NCI-H2171 treated with DMSO at 0.1 percent for 48 hours (cell line): ENCODE data around the gene SPAG4.

Source experiments
- DNase-seq: peaks from one replicate; lab custom pipeline; 2025; lab: John Stamatoyannopoulos, UW

Gene SPAG4

DNA sequence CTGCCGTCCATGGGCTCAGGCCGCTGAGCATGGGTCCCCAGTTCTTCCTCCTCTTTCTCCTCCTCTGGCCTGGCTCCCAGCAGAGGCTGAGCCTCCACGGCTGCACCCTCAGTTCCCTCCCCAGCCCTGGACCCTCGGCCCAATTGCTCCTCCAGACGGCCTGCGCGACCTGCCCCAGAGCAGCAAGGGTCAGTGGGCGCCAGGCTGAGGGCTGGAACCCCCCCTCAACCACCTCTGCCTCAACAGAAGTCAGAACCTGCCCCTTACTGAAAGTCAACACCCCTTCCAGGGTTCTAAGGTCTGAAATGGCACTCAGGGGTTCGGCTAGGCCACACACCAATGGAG lies 15.9 kb upstream of the SPAG4 start:
- DNase-seq: no peak

DNA sequence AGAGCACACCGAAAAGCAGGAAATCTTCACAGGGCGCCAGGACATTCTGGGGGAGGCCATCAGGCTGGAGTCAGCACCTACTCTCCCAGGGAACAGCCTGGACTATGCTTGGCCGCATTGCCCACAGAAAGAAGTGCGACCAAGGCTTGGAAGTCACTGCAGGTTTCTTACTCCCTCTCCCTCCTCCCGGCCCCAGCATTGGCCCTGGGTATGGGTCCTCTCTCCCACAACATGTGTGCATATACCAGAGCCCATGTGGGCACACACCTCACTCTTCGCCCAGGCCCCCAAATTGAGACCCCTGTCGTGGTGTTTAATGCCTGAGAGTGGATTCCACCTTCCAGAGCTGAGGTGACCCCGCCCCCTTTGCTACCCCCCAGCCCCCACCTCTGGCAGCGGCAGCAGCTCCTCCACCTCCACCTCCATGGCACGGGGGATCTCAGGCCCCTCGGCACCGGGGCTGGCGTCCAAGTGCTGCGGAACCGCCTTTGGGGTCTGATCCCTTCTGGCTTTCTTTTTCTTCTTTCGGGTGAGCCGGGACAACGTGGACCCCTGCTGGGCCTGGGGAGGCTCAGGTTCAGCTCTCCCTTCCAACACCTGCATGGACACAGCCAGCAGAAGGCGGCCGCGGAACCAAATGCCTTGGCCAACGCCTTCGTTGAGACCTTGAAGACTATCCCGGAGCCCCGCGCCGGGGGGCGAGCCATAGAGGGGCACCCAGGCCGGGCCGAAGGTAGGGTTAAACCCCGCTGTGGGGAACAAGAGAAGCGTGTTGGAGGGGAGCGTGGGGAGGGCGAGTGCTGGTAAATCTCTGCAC lies 15.2 kb upstream of the SPAG4 start:
- no peak for DNase-seq

DNA sequence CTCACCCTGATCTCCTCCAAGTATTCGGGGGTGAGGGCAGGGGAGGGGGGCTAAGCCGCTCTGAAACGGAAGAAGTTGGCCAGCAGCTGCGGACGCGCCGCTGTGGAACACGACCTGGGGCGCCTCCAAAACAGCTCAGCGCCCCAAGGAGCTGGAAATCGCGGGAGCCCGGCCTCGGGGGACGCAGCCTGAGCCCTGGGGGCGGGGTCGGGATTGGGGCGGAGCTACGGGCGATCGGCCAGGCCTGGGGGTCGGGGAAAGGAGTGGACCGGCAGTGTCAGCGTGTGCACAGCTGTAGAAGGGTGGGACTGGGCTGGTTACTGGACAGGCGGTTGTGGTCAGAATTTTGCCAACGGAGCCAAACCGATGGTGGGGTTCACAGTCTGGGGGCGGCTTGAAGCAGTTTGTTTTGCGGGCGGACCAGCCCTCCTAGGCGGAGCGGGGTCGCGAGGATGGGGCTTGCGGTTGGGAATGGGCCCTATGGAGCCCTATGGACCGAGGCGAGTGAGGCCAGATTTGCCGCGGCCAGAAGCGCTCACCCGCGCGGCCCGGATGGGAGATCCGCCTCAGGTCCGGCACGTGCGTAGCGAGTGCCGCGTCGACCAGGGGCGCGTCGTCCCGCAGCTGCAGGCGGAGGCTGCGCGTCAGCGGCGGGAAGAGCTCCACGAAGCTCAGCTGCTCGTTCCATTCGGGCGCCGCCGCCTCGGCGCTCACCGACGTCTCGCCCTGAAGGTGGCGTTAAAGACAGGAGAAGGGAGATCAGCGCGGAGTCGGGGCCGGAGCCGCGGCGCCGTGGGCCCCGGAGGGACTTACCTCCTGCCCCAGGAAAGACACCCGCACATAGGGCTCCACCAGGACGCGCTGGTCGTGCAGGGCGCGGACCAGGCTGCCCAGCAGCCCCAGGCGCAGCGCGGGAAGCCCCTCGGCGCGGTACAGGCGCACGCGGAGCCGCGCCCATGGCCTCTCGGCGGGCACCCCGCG lies 14.3 kb upstream of the SPAG4 start:
- DNase-seq: peak; percentile 65

DNA sequence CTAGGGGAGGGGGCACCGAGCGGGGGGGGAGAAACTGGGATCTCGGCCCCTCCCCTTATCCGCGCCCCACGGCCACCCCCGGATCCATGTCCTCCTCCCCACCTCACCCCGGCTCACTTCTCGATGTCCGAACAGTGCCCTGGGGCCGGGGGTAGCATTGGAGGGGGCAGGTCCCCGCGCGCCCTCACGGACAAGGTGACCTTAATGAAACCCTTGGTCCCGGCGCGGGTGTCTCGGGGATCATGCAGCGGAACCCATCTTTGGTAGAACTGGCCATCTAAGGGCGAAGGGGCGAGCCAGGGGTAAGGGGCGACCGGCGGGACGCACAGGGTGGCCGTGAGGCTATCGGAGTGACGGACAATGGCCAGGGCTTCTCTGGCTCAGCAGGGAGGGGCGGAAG lies 13.6 kb upstream of the SPAG4 start:
- DNase-seq: no peak

DNA sequence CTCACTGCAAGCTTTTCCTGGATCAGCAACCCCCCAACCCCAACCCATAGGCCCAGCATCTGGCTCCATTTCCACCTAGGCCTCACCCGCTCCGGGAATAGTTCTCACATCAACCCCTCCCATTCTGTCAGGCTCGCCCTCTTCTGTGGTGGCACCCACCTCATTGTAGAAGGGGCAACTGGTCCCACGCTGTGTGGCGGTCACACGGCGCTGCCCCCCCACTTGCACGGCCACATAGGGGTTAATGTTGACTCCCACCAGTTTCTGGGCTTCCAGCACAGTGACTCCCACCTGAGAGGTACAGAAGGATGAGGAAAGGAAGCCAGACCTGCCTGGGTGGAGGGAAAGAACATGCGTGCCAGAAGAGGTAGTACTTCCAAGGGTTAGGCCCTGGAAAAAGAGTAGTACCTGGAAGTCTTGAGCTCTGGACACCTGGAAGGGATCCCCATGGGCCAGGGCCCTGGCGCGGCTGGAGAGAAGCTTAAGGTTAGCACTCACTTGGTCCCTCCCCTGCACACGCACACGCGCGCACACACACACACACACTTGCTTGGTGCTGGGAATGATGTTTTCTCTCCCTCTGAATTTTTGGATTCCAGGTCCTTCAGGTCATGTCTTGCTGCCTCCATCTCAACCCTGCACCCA lies 12.7 kb upstream of the SPAG4 start:
- no peak for DNase-seq

DNA sequence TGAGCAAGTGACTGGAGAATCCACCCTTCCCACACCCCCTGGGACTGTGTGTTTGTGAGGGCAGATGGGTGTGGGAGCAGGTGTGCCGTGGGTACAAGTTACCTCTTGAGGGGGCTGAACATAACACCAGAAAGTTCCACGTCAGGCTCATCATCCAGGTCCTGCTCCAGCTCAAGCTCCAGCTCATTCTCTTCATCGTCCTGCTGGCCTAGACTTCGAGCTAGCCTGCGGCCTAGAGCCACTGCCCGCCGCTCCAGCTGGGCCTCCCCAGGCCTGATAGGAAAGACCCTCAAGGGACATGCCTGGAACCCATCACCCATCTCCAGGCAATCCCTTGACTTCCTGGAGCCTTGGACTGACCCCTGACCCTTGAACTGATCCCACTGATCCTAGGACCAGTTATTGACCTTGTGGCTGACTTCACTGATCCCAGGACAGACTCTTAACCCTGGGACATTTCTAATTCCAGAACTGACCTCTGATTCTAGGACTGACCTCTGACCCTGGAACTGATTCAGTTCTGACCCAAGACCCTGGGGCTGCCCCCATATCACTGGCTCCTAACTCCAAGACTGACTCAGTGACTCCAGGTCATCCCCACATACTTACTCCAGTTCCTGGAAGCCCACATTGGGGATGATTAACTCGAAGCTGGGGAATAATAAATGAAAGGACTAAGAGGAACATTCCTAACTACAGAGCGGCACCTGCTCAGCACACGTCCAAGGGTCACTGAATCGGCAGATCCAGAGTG lies 11.8 kb upstream of the SPAG4 start:
- no peak for DNase-seq

DNA sequence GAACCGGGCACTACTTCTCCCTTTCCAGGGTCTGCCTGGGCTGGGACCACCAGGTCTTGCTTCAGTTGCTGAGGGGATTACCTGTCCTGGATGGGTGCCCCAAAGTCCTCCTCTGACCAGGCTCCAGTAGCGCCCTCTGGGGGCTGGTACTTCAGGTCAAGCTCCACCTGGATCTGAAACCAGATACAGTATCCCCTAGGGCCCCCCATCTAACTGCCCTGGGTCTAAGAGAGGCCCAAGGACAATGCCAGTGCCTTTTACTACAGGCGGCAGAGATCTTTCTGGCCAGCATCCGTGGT lies 11.2 kb upstream of the SPAG4 start:
- no peak for DNase-seq

DNA sequence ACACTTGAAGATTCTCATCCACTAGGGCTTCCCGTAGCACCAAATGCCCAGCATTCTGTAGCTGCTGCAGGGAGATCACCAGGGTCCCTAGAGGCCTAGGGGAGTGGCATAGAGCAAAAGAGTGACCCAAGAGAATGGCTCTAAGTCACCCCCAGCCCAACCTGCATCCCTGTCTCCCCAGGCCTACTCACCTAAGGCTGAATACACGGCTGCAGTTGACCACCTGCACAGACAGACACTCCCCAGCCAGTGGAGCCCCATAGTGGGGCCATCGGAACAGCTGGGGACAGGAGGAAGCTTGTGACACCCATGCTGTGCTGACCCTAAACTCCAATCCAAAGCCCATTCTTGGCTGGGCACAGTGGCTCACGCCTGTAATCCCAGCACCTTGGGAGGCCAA lies 9.5 kb upstream of the SPAG4 start:
- DNase-seq: no peak

DNA sequence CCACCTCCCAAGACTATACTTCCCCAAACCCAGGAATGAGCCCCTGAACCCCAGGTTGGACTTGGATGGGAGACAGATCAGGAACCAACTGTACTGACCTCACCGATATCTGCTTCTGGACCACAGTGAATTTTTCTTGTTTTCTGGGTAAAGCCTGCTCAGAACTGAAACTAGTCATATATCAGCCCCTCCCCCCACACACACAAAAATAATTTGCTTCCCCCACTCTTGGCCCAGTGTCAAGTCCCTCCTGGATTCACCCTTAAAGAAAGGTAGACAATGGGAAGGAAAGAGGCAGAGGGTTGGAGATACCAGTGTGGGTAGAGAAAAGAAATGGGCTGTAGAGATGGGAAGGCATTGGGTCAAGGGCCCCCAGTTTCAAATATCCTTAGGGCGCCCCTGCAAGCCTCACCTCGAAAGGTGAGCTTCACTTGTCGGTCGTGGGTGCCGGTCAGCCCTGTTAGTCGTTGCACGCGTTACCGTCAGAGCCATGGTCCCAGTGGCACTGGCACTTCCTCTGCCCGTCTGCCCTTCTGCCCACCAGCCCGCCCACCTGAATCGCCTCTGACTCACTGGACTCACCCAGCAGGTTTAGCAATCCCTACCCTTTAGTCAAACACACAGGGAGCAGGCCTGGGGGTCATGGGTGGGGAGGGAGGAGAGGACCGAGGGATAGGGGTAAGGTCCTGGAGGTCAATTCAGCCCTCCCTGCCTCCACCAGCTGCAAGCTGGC lies 8.5 kb upstream of the SPAG4 start:
- DNase-seq: no peak

DNA sequence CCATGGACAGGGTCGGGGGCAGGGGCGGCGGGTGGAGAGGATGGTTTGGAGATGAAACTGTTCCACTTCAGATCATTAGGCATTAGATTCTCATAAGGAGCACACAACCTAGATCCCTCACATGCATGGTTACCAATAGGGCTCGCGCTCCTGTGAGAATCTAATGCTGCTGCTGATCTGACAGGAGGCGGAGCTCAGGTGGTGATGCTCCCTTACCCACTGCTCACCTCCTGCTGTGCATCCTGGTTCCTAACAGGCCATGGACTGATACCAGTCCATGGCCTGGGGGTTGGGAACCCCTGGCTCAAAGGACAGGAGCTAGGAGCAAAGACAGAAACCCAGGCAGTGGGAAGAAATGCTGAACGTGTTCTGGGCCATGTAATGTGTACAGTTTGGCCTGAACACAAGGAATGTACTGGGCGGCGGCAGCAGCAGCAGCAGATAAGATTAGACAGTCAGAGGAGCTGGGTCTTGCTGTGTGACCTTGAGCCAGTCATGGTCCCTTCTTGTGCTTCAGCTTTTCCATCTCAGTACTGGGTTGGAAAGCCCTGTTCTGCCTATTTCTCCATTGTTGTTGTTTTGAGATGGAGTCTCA lies 4.7 kb upstream of the SPAG4 start:
- DNase-seq: no peak

DNA sequence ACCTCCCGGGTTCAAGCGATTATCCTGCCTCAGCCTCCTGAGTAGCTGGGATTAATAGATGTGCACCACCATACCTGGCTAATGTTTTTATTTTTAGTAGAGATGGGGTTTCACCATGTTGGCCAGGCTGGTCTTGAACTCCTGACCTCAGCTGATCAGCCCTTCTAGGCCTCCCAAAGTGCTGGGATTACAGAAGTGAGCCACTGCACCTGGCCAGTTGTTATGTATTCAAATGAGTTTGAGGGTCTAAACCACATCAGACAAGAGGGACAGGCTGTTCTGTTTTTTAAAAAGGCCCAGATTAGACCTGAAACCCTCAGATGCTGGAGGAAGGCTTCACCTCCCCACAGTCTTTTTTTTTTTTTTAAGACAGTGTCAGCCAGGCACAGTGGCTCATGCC lies 4.1 kb upstream of the SPAG4 start:
- DNase-seq: no peak

DNA sequence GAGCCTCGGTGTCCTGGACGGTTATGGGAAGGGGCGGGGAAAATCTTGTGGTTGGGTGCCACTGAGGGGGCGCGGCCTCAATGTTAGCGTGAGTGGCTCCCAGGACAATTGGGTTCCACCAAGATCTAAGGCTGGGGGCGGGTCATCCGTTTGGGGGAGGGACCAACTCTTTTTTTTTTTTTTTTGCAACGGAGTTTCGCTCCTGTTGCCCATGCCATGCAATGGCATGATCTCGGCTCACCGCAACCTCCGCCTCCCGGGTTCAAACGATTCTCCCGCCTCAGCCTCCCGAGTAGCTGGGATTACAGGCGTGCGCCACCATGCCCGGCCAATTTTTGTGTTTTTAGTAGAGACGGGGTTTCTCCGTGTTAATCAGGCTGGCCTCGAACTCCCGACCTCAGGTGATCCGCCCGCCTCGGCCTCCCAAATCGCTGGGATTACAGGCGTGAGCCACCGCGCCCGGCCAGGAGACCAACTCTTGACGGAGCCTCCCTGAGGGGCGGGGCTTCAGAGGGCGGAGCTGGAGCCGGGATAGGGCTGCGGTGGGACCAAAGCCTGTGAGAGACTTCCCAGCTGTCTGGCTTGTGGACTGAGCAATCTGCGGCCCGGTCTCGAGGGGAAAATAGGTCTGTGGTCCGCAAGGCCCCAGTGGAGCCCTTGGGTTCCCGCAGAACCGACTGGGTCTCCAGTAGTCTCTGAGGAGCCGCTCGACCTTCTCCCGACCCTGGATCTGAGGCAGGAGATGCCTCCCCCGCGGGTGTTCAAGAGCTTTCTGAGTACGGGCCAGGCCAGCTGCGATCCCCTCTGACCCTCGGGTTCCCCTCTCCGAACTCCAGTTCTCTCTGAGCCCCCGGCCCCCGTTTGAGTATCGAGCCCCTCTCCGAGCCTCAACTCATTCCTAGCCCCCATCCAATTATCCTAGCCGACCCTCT lies 1.1 kb downstream of the SPAG4 start:
- peak; percentile 69 for DNase-seq

DNA sequence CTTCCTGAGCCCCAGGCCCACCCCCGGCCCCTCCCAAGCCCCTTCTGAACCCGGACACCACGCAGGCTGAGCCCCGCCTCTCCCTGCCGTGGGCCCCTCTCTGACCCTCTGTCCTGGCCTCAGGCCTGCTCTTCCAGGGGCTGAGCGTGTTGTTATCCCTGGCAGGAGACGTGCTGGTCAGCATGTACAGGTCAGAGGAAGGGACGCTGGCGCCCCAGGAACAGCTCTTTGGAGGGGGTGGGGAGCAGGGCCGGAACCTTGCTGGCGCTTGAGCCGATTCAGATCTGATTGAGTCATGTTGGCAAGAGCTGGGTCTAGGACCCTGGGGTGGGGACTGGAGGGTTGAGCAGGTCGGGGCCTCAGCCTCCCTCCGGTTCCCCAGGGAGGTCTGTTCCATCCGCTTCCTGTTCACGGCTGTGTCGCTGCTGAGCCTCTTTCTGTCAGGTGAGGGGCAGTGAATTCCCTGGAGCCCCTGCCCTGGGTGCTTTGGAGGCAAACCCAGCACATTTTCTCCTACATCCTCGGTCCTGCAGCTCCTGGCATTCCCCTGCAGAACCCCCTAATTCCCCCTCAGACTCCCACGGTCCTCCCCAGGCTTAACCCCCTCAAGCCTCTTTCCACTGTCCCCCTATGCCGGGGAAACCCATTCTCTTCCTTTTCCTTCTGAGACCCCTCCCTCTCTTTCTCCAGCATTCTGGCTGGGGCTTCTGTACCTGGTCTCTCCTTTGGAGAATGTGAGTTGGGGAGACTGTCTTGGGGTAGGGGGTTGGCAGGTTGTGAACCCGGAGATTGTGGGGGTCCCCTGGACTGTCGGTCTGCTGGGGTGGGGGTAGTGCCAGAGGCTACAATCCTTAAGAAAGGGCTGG lies 2.0 kb downstream of the SPAG4 start:
- DNase-seq: peak; percentile 84

DNA sequence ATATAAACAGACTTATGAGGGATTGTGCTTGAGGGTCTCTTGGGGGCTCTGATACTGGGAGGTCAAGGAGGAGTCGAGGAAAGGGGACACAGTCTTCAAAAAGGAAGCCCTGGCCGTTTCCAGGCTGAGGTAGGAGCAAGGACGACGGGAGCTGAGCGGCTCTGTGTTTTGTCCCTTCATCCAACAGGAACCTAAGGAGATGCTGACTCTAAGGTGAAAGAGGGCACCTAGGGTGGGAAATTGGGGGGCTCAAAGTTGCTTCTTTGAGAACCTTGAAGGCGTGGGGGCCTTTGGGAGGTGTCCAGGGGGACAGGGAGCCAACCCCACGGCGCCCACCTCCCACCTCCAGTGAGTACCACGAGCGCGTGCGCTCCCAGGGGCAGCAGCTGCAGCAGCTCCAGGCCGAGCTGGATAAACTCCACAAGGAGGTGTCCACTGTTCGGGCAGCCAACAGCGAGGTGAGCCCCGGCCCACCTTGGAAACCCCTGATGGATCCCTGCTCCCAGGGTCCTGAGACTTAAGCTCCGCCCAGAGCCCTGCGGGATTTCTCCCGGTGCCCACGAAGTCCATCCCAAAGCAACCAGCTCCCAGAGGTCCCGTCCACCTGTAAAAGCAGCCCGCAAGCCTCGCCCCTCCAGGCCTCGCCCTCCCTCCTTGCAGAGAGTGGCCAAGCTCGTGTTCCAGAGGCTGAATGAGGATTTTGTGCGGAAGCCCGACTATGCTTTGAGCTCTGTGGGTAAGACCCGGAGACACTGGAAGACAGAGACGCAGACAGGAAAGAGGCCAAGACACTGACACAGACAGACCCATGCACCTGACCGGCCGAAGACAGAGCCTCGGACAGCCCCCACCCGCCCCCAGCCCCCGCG lies 2.9 kb downstream of the SPAG4 start:
- peak; percentile 44 for DNase-seq

DNA sequence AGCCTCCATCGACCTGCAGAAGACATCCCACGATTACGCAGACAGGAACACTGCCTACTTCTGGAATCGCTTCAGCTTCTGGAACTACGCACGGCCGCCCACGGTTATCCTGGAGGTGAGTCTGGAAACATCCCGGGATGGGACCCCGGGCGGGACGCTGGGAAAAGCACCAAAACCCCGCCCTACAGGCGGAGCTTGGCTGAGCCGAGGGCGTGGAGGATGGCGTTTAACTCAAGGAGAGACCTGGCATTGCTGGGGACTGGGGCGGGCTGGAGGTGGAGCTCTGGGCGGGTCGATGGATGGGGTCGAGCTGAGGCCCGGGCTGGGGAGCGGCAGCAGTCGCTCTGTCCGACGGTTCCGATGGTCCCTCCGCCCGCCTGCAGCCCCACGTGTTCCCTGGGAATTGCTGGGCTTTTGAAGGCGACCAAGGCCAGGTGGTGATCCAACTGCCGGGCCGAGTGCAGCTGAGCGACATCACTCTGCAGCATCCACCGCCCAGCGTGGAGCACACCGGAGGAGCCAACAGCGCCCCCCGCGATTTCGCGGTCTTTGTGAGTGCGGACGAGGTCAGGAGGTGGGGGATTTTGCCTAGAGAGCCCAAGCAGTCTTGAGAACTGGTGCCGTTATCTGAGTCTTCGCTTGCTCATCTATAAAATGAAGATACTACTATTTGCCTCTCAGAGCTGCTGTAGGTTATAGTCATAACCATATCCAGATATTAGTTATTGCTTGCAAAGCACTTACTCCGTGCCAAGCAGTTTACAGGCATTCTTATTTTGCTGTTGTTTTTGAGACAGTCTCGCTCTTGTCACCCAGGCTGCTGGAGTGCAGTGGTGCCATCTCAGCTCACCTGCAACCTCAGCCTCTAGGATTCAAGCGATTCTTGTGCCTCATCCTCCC lies 3.8 kb downstream of the SPAG4 start:
- peak; percentile 92 for DNase-seq

DNA sequence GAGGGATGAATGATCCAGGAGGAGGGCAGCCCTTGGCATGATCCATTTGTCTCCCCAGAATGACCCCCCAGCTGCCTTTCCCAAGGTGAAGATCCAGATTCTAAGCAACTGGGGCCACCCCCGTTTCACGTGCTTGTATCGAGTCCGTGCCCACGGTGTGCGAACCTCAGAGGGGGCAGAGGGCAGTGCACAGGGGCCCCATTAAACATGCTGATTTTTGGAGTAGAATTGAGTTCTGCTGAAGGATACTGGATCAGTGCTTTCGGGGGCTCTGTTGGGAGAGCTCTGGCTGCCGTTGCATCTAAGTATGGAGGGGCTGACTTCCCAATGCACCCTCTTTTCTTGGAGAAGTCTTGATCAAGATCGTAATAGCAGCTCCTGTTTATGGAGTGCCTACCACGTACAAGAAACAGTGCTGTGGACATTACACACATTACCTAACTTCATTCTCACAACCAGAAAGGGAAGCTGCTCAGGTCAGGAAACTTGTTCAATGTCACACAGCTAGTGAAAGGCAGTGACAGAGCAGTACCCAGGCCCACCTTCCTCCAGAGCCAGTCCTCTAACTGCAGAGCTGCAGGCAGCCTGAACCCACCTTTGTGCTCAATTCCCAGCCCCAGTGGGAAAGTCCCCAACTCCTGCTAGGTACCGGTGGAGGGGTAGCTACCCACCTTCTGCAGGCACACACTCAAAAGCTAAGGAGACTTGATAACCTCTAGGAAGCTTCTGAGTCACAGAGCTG lies 5.4 kb downstream of the SPAG4 start:
- no peak for DNase-seq
